Progenitor cell of endocrine pancreas (in vitro differentiated cells): Measurements from ENCODE around the gene NLGN3. TPM values are rescaled to one million over a fixed set of nuclear protein-coding genes. Genes with fewer than 3 reads are reported as not detected.

Experiments used
- DNase-seq: peaks from one replicate; pipeline ENCODE4 v3.0.0; 2021; ENCODE audit warnings: low spot score; ENCODE audit not compliant: unreplicated experiment
- H3K27ac Mint-ChIP-seq: 2 replicates; pipeline ENCODE4 v1.8.0; 2021; ENCODE audit warnings: mild to moderate bottlenecking, moderate library complexity, mixed read lengths
- H3K27me3 Mint-ChIP-seq: 2 replicates; pipeline ENCODE4 v1.8.0; 2021; ENCODE audit warnings: mixed read lengths
- H3K36me3 Mint-ChIP-seq: 2 replicates; pipeline ENCODE4 v1.8.0; 2022; ENCODE audit warnings: mixed read lengths; ENCODE audit not compliant: insufficient read depth
- H3K4me1 Mint-ChIP-seq: 2 replicates; pipeline ENCODE4 v1.8.0; 2021; ENCODE audit warnings: low read depth, mixed read lengths
- H3K4me3 Mint-ChIP-seq: 2 replicates; pipeline ENCODE4 v1.8.0; 2021; ENCODE audit warnings: low read depth, mild to moderate bottlenecking, moderate library complexity, mixed read lengths
- H3K9me3 Mint-ChIP-seq: 2 replicates; pipeline ENCODE4 v1.8.0; 2021; ENCODE audit warnings: low read depth, mixed read lengths
- CTCF ChIP-seq: fragments of 200-600 bp; sonication (generic); IDR thresholded peaks from one replicate; pipeline ENCODE4 v1.5.0; 2021; ENCODE audit warnings: antibody characterized with exemption, mild to moderate bottlenecking; ENCODE audit not compliant: unreplicated experiment
- total RNA-seq: library from RNA; stranded (reverse); gene quantifications from 2 replicates; pipeline ENCODE4 v1.2.1, GENCODE V29; 2021

Gene NLGN3
- total RNA-seq, 1 donor from 2014 or later: 7.8 TPM

- Mint-ChIP-seq H3K4me3 (no peak overlapping the region), H3K27me3 (no peaks in the 10 kb centered on the region), H3K4me1 (peaks cover 14% of the 10 kb centered on the region), H3K36me3 (peaks cover 9% of the 10 kb centered on the region), H3K27ac (no peak overlapping the region), H3K9me3 (peaks cover 13% of the 10 kb centered on the region)
- DNase-seq: no peak
- no peak for TF ChIP-seq CTCF
Measured at GRCh38 chrX:71143508-71143907, 1.1 kb upstream of the NLGN3 start.

DNA sequence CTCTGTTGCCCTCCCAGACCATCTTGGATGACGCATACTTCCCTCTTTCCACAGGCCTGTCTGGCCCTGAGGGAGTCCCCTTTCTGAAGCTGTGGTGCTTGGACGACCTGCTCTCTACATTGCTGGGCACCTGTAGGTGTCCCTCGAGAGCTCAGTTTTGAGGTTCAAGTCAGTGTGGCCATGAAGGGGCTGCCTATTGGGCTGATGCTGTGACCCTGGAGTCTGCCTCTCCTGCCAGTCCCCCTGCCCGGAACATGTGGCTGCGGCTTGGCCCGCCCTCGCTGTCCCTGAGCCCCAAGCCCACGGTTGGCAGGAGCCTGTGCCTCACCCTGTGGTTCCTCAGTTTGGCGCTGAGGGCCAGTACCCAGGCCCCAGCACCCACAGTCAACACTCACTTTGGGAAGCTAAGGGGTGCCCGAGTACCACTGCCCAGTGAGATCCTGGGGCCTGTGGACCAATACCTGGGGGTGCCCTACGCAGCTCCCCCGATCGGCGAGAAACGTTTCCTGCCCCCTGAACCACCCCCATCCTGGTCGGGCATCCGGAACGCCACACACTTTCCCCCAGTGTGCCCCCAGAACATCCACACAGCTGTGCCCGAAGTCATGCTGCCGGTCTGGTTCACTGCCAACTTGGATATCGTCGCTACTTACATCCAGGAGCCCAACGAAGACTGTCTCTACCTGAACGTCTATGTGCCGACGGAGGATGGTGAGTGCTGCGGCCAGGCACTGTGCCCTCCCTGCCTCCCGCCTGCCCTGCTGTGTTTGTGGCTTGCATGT lies 3.0 kb downstream of the NLGN3 start:
- Mint-ChIP-seq H3K36me3 (peaks cover 1% of the 10 kb centered on the region), H3K27me3 (no peaks in the 10 kb centered on the region), H3K27ac (no peak overlapping the region), H3K9me3 (peaks cover 6% of the 10 kb centered on the region), H3K4me3 (no peak overlapping the region), H3K4me1 (peaks cover 14% of the 10 kb centered on the region)
- DNase-seq: no peak
- no peak for TF ChIP-seq CTCF

GRCh38 chrX:71148278-71148663 lies 3.6 kb downstream of the NLGN3 start:
- no peak for DNase-seq
- Mint-ChIP-seq H3K27me3 (no peaks in the 10 kb centered on the region), H3K27ac (no peak overlapping the region), H3K4me3 (no peak overlapping the region), H3K4me1 (peaks cover 14% of the 10 kb centered on the region), H3K36me3 (peaks cover 1% of the 10 kb centered on the region), H3K9me3 (peaks cover 6% of the 10 kb centered on the region)
- no peak for TF ChIP-seq CTCF

DNA sequence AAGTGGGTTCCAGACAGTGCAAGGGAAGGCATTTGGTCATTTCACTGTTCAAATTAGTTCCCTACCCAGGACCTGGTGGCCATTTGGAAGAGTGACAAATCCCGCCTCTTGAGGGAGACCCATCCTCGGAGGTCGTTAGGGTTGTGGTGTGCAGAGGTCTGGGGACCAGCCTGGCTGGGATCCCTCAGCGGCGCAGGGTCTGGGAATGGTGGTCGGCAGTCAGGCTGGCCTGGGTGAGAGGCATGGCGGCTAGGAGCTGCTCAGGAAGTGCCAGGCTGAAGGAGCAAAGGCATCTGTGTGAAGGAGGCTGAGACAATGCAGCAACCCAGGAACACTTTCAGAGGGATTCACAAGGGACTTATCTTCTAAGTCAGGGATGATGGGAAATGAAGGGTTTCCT lies 6.7 kb downstream of the NLGN3 start:
- Mint-ChIP-seq H3K4me1 (peaks cover 2% of the 10 kb centered on the region), H3K4me3 (no peak overlapping the region), H3K27me3 (no peaks in the 10 kb centered on the region)

GRCh38 chrX:71154196-71154595 lies 9.6 kb downstream of the NLGN3 start:
- no peak for TF ChIP-seq CTCF
- Mint-ChIP-seq H3K9me3 (peaks cover 13% of the 10 kb centered on the region), H3K4me3 (no peak overlapping the region), H3K27ac (no peak overlapping the region), H3K36me3 (peaks cover 3% of the 10 kb centered on the region), H3K4me1 (no peaks in the 10 kb centered on the region), H3K27me3 (no peaks in the 10 kb centered on the region)
- no peak for DNase-seq

More for the DNA sequence above, 6.7 kb downstream of the NLGN3 start:
- H3K9me3 Mint-ChIP-seq: peaks cover 9% of the 10 kb centered on the region
- no peak overlapping the region for H3K27ac Mint-ChIP-seq
- DNase-seq: no peak
- TF ChIP-seq CTCF: no peak
- peaks cover 2% of the 10 kb centered on the region for H3K36me3 Mint-ChIP-seq
